ENCODE results near the gene IQSEC3.

Gene IQSEC3

DNA sequence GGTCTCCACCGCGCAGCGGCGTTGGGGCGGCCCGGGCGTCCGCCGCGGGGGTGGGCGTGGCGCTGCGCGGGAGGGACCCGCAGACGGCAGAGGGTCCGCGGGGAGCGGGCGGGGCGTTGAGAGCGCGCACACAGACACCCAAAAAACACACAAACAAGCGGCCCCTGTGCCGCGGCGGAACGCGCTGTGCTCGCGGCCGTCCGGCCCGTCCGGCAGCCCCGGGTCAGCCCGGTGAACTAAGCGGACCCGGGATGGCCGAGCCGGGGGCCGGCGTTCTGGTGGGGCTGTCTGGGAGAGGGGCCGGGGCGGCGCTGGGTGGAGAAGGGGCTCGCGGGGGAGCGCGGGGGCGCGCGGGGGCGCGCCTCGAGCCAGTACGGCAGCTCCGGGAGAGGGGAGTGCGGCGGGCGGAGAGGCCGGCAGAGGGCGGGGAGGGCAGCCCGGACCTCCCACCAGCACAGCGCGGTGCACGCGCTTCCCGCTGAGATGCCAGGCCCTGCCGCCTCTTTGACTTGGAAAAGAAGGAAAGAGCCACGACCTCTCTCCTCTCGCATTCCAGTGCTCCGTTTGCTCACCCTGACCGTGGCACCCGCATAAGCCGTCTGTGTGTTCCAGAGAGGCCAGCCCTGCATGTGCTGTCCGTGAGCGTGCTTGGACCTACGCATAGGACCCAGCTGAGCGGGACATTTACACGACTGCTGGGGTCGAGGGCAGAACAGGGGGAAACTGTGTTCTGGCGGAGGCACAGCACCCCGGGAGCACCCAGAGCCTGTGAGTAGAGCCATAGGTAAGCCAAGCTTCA, 137.1 kb downstream of the IQSEC3 start:
- H3K9me3 ChIP-seq (ENCODE audit: control insufficient read depth in 1 of 2, low read length in 2 of 2) = no peaks in the 10 kb centered on the region
- no peaks in the 10 kb centered on the region for H3K36me3 ChIP-seq (ENCODE audit: control insufficient read depth in 1 of 2, insufficient read depth in 2 of 2, low read length in 2 of 2)
- H3K4me1 ChIP-seq (ENCODE audit: control insufficient read depth in 1 of 2, insufficient read depth in 2 of 2, low read length in 2 of 2) = peaks cover 0 to 5% of the 10 kb centered on the region in 2 donors
- no peak overlapping the region for H3K9ac ChIP-seq (ENCODE audit: low read depth in 1 of 2, low read length in 2 of 2)
- peak overlapping the region; percentile 29 to 53 for H3K4me3 ChIP-seq (ENCODE audit: low read depth in 1 of 2, low read length in 2 of 2)
- H3K27ac ChIP-seq (ENCODE audit: low read depth, low read length) = no peak overlapping the region
- H3K27me3 ChIP-seq (ENCODE audit: control insufficient read depth in 1 of 2, insufficient read depth in 2 of 2, low read length in 2 of 2) = peaks cover 20 to 26% of the 10 kb centered on the region in 2 donors

DNA sequence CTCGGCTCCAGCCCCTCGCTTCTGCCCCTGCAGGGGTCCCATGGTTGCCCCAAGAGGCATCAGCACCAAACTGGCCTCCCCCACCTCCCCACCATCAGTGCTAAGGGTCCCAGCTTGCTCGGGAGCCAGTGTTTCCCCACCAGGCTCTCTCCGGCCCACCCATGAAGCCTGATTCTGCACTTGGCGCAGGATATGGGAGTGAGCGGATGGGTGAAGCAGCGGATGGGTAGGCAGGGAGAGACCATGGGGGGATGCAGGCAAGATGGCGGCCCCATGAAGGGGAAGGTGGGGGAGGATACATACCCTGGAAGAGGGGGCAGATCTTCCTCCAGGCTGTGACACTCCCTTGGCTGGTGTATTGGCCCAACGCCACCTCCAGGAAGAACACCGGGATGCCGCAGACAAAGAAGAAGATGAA, 137.7 kb downstream of the IQSEC3 start:
- Histone ChIP-seq H3K9ac (ENCODE audit: low read depth in 1 of 2, low read length in 2 of 2) (no peak overlapping the region), H3K36me3 (ENCODE audit: control insufficient read depth in 1 of 2, insufficient read depth in 2 of 2, low read length in 2 of 2) (no peaks in the 10 kb centered on the region), H3K4me3 (ENCODE audit: low read depth in 1 of 2, low read length in 2 of 2) (peak overlapping the region; percentile 29 to 53), H3K9me3 (ENCODE audit: control insufficient read depth in 1 of 2, low read length in 2 of 2) (no peaks in the 10 kb centered on the region), H3K27ac (ENCODE audit: low read depth, low read length) (no peak overlapping the region), H3K27me3 (ENCODE audit: control insufficient read depth in 1 of 2, insufficient read depth in 2 of 2, low read length in 2 of 2) (peaks cover 20 to 26% of the 10 kb centered on the region in 2 donors), H3K4me1 (ENCODE audit: control insufficient read depth in 1 of 2, insufficient read depth in 2 of 2, low read length in 2 of 2) (peaks cover 0 to 5% of the 10 kb centered on the region in 2 donors)

DNA sequence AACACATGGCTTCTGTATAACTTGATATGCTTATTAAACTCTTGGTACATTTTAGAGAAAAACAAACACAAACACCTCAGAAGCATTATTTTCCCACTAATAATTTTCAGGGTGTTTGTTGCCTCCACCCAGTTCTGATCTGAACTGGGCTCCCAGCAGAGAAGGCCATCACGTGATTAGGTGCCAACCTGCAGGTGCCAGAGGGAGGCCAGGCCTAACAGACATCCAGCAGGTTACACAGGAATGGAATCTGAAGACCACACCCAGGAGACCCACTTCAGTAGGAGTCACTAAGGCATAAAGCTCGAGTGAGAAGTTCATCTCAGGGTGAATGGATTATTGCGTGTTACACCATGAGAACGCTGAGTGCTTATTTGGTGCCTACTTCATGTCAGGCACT, 138.5 kb downstream of the IQSEC3 start:
- H3K27me3 ChIP-seq (ENCODE audit: control insufficient read depth in 1 of 2, insufficient read depth in 2 of 2, low read length in 2 of 2) = peaks cover 20 to 24% of the 10 kb centered on the region in 2 donors
- no peak overlapping the region for H3K27ac ChIP-seq (ENCODE audit: low read depth, low read length)

DNA sequence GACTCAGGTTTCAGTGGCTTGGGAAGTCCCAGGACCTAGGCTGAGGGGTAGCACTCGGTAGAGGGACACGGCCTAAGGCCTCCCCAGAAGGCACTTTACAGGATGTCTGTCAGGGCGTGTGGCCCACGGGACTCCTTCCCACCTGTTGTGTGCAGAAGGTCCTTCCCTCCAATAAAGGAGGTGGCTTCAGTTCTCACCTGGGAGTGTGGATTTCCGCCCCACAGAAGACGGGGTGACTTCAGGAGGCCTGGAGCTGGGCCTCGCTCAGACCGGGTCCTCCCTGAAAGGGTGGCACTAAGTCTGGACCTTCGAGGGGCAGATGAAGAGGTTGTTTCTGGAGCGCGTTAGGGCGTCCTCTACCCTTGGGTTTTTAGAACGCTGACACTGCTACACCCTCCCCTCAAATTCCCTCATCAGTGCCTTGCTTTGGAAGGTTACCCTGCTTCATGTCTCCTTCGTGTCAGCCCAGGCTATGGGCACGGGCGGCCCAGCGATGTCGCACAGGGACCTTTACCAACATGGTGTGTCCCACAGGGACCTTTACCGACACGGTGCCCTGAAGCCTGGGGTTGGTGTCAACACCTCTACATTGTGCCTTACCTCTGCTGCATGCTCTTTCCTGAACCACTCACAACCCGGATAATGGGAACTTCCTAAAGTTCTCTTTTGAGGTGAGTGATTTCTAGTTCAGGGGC, 140.3 kb downstream of the IQSEC3 start:
- Histone ChIP-seq H3K9me3 (ENCODE audit: control insufficient read depth in 1 of 2, low read length in 2 of 2) (no peaks in the 10 kb centered on the region), H3K36me3 (ENCODE audit: control insufficient read depth in 1 of 2, insufficient read depth in 2 of 2, low read length in 2 of 2) (no peaks in the 10 kb centered on the region), H3K4me3 (ENCODE audit: low read depth in 1 of 2, low read length in 2 of 2) (no peak overlapping the region), H3K27ac (ENCODE audit: low read depth, low read length) (no peak overlapping the region), H3K4me1 (ENCODE audit: control insufficient read depth in 1 of 2, insufficient read depth in 2 of 2, low read length in 2 of 2) (peaks cover 12 to 14% of the 10 kb centered on the region in 2 donors), H3K27me3 (ENCODE audit: control insufficient read depth in 1 of 2, insufficient read depth in 2 of 2, low read length in 2 of 2) (peaks cover 12 to 17% of the 10 kb centered on the region in 2 donors), H3K9ac (ENCODE audit: low read depth in 1 of 2, low read length in 2 of 2) (no peak overlapping the region)

More for the DNA sequence above, 138.5 kb downstream of the IQSEC3 start:
- Histone ChIP-seq H3K4me1 (ENCODE audit: control insufficient read depth in 1 of 2, insufficient read depth in 2 of 2, low read length in 2 of 2) (peaks cover 0 to 5% of the 10 kb centered on the region in 2 donors), H3K9me3 (ENCODE audit: control insufficient read depth in 1 of 2, low read length in 2 of 2) (no peaks in the 10 kb centered on the region), H3K36me3 (ENCODE audit: control insufficient read depth in 1 of 2, insufficient read depth in 2 of 2, low read length in 2 of 2) (no peaks in the 10 kb centered on the region), H3K4me3 (ENCODE audit: low read depth in 1 of 2, low read length in 2 of 2) (no peak overlapping the region), H3K9ac (ENCODE audit: low read depth in 1 of 2, low read length in 2 of 2) (no peak overlapping the region)

DNA sequence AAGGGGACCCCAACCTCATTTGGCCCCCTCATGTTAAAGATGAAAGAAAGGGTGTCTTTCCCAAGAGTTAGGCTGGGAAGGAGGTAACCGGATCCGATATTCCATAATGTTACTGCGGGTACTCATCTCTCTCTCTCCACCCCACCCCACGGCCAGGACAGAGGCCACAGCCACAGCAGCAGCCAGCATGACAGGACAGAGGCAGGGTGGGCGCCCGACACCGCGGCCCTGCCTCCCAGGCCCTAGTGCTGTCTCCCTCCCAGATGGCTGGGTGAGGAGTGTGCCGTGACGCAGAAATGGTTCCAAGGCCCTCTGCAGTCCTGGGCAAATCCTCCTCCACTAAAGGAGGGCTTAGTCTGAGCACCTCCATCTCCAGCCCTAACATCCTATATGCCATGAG, 141.2 kb downstream of the IQSEC3 start:
- H3K9ac ChIP-seq (ENCODE audit: low read depth in 1 of 2, low read length in 2 of 2) = no peak overlapping the region
- no peak overlapping the region for H3K27ac ChIP-seq (ENCODE audit: low read depth, low read length)
- H3K9me3 ChIP-seq (ENCODE audit: control insufficient read depth in 1 of 2, low read length in 2 of 2) = no peaks in the 10 kb centered on the region
- no peak overlapping the region for H3K4me3 ChIP-seq (ENCODE audit: low read depth in 1 of 2, low read length in 2 of 2)
- H3K36me3 ChIP-seq (ENCODE audit: control insufficient read depth in 1 of 2, insufficient read depth in 2 of 2, low read length in 2 of 2) = no peaks in the 10 kb centered on the region
- peaks cover 18 to 23% of the 10 kb centered on the region in 2 donors for H3K4me1 ChIP-seq (ENCODE audit: control insufficient read depth in 1 of 2, insufficient read depth in 2 of 2, low read length in 2 of 2)
- H3K27me3 ChIP-seq (ENCODE audit: control insufficient read depth in 1 of 2, insufficient read depth in 2 of 2, low read length in 2 of 2) = peaks cover 7 to 13% of the 10 kb centered on the region in 2 donors

DNA sequence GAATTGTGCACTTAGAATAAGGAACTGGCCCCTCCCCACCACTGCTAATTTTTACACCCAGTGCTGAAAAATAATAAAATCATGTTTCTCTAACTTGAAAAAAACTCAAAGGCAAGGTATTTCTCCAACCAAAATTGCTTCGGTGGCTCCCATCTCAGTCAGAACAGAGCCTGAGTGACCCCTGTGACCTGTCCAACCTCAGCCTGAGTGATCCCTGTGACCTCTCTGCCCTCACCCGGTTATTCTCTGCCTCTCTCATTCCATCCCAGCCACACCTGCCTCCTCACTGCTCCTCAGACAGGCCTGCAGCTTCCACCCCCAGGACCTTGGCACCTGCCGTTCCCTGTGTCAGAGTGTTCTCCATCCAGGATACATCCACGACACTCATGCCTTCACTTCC, 142.2 kb downstream of the IQSEC3 start:
- no peaks in the 10 kb centered on the region for H3K9me3 ChIP-seq (ENCODE audit: control insufficient read depth in 1 of 2, low read length in 2 of 2)
- no peaks in the 10 kb centered on the region for H3K36me3 ChIP-seq (ENCODE audit: control insufficient read depth in 1 of 2, insufficient read depth in 2 of 2, low read length in 2 of 2)
- H3K4me3 ChIP-seq (ENCODE audit: low read depth in 1 of 2, low read length in 2 of 2) = no peak overlapping the region
- no peak overlapping the region for H3K27ac ChIP-seq (ENCODE audit: low read depth, low read length)
- no peak overlapping the region for H3K9ac ChIP-seq (ENCODE audit: low read depth in 1 of 2, low read length in 2 of 2)
- H3K4me1 ChIP-seq (ENCODE audit: control insufficient read depth in 1 of 2, insufficient read depth in 2 of 2, low read length in 2 of 2) = peaks cover 28 to 33% of the 10 kb centered on the region in 2 donors
- peaks cover 6 to 15% of the 10 kb centered on the region in 2 donors for H3K27me3 ChIP-seq (ENCODE audit: control insufficient read depth in 1 of 2, insufficient read depth in 2 of 2, low read length in 2 of 2)

DNA sequence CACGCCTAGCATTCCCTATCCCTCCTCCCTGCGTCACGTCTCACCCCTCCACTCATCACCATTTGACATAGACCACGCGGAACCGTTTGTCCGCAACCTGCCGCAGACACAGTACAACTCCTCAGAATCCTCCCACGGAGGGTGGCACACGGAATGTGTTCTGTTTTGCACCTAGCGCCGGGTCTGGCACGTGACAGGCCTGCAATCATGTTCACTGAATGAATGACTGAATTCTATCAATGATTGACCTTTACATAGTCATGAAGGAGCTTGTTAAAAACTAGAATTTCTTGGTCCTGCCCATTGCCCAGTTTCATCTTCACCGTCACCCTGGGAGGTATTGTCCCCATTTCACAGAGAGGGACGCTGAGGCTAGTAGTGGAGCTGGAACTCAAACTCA, 142.7 kb downstream of the IQSEC3 start:
- Histone ChIP-seq H3K9ac (ENCODE audit: low read depth in 1 of 2, low read length in 2 of 2) (no peak overlapping the region), H3K27me3 (ENCODE audit: control insufficient read depth in 1 of 2, insufficient read depth in 2 of 2, low read length in 2 of 2) (peaks cover 2 to 10% of the 10 kb centered on the region in 2 donors), H3K4me1 (ENCODE audit: control insufficient read depth in 1 of 2, insufficient read depth in 2 of 2, low read length in 2 of 2) (peaks cover 25 to 37% of the 10 kb centered on the region in 2 donors)

DNA sequence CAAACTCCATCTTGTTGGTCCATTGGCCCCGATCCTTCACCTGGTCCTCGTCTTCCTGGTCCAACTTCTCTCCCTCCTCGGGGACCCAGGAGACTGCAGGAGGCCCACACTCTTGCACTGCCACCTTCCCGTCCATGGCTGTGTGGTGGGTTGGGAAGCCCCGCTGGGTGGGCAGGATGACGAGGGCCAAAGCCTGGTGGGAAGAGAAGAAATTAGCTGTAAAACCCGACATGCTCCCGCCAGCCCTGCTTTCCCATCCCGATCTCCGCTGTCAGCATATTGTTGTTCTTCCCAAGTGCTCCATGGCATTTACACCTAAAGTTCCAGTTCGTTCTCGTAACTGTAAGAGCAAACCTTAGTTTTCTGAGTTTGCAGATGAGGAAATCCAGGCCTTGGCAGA, 143.3 kb downstream of the IQSEC3 start:
- no peaks in the 10 kb centered on the region for H3K9me3 ChIP-seq (ENCODE audit: control insufficient read depth in 1 of 2, low read length in 2 of 2)
- no peak overlapping the region for H3K4me3 ChIP-seq (ENCODE audit: low read depth in 1 of 2, low read length in 2 of 2)
- no peak overlapping the region for H3K27ac ChIP-seq (ENCODE audit: low read depth, low read length)
- no peak overlapping the region for H3K9ac ChIP-seq (ENCODE audit: low read depth in 1 of 2, low read length in 2 of 2)
- H3K4me1 ChIP-seq (ENCODE audit: control insufficient read depth in 1 of 2, insufficient read depth in 2 of 2, low read length in 2 of 2) = peaks cover 25 to 38% of the 10 kb centered on the region in 2 donors
- H3K27me3 ChIP-seq (ENCODE audit: control insufficient read depth in 1 of 2, insufficient read depth in 2 of 2, low read length in 2 of 2) = peaks cover 0 to 6% of the 10 kb centered on the region in 2 donors
- no peaks in the 10 kb centered on the region for H3K36me3 ChIP-seq (ENCODE audit: control insufficient read depth in 1 of 2, insufficient read depth in 2 of 2, low read length in 2 of 2)

More for the DNA sequence above, 142.7 kb downstream of the IQSEC3 start:
- Histone ChIP-seq H3K27ac (ENCODE audit: low read depth, low read length) (no peak overlapping the region), H3K4me3 (ENCODE audit: low read depth in 1 of 2, low read length in 2 of 2) (no peak overlapping the region), H3K36me3 (ENCODE audit: control insufficient read depth in 1 of 2, insufficient read depth in 2 of 2, low read length in 2 of 2) (no peaks in the 10 kb centered on the region), H3K9me3 (ENCODE audit: control insufficient read depth in 1 of 2, low read length in 2 of 2) (no peaks in the 10 kb centered on the region)

DNA sequence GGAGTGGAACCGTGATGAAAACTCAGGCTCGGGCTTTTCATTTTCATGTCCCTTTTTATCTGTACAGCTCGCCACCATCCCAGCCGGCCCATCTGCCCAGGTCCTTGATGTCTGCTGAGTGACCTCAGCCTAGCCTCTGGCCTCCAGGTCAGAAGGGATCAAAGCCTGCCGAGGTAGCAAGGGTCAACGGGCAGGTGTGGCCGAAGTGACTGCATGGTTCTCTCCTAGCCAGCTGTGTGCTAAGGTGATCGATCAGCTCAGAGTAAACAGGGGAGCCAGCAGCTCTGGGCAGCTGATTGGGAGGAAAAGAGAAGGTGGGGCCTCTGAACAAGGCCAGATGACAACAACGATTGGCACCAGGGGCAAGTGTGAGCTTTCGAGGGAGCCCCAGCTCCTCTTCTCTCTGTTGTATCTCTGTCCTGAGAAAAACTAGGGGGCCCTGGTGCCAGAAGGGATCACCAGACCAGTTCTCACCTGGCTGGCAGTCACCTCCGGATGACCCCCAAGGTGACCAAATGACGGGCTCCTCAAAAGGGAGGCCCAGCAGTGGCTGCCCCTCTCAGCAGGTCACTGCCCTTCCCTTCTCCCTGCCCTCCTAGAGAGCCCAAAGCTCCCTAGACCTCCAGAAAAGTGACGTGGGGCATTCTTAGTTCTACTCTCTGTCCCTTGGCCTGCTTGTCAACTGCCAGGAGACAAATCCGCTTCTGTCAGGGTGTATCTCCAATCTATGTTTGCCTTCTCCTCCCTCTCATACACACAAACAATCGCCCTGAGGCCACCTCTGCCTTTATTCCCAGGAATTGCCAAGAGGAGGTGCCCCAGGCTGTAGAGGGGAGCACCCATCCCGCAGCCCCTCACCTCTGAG, 143.9 kb downstream of the IQSEC3 start:
- Histone ChIP-seq H3K4me3 (ENCODE audit: low read depth in 1 of 2, low read length in 2 of 2) (no peak overlapping the region), H3K27me3 (ENCODE audit: control insufficient read depth in 1 of 2, insufficient read depth in 2 of 2, low read length in 2 of 2) (peaks cover 0 to 6% of the 10 kb centered on the region in 2 donors), H3K9ac (ENCODE audit: low read depth in 1 of 2, low read length in 2 of 2) (no peak overlapping the region), H3K27ac (ENCODE audit: low read depth, low read length) (no peak overlapping the region), H3K4me1 (ENCODE audit: control insufficient read depth in 1 of 2, insufficient read depth in 2 of 2, low read length in 2 of 2) (peaks cover 25 to 38% of the 10 kb centered on the region in 2 donors), H3K36me3 (ENCODE audit: control insufficient read depth in 1 of 2, insufficient read depth in 2 of 2, low read length in 2 of 2) (no peaks in the 10 kb centered on the region), H3K9me3 (ENCODE audit: control insufficient read depth in 1 of 2, low read length in 2 of 2) (no peaks in the 10 kb centered on the region)
